ENCODE results near the gene CHRNA3. TPM values are rescaled to one million over a fixed set of nuclear protein-coding genes. Genes with fewer than 3 reads are reported as not detected.
"Not testable (repeated sequence)": the region's sequence is repeated elsewhere in the genome, so short reads cannot be mapped to it uniquely, and the experiment has no call there.

The CHRNA3 gene
- total RNA-seq, 1 donor from 2014 or later, result not detected

- peaks cover 18% of the 10 kb centered on the region for H3K27me3 Mint-ChIP-seq (ENCODE audit: low read depth)
- peaks cover 11% of the 10 kb centered on the region for H3K4me1 Mint-ChIP-seq (ENCODE audit: low read depth)
- H3K36me3 Mint-ChIP-seq (ENCODE audit: low read depth); DNase-seq (ENCODE audit: low spot score); H3K4me3 Mint-ChIP-seq (ENCODE audit: low read depth); intact Hi-C loops (cut with micrococcal nuclease); H3K9me3 Mint-ChIP-seq; H3K27ac Mint-ChIP-seq: not testable (repeated sequence)
These were observed 60.6 kb downstream of the CHRNA3 start for GRCh38 chr15:78560201-78560600.

GRCh38 chr15:78552597-78552996 is 68.2 kb downstream of the CHRNA3 start:
- Mint-ChIP-seq H3K36me3 (ENCODE audit: low read depth) (peaks cover 33% of the 10 kb centered on the region), H3K4me1 (ENCODE audit: low read depth) (no peaks in the 10 kb centered on the region), H3K27me3 (ENCODE audit: low read depth) (no peaks in the 10 kb centered on the region), H3K4me3 (ENCODE audit: low read depth) (no peak overlapping the region), H3K9me3 (no peaks in the 10 kb centered on the region), H3K27ac (no peak overlapping the region)
- intact Hi-C loops (cut with micrococcal nuclease), result no loop called here
- DNase-seq (ENCODE audit: low spot score), result no peak

- intact Hi-C loops (cut with micrococcal nuclease), result no loop called here
- DNase-seq (ENCODE audit: low spot score), result no peak
- H3K4me3 Mint-ChIP-seq (ENCODE audit: low read depth), result no peak overlapping the region
- H3K36me3 Mint-ChIP-seq (ENCODE audit: low read depth), result peaks cover 39% of the 10 kb centered on the region
- no peaks in the 10 kb centered on the region for H3K27me3 Mint-ChIP-seq (ENCODE audit: low read depth)
- no peaks in the 10 kb centered on the region for H3K4me1 Mint-ChIP-seq (ENCODE audit: low read depth)
- no peaks in the 10 kb centered on the region for H3K9me3 Mint-ChIP-seq
- no peak overlapping the region for H3K27ac Mint-ChIP-seq
These were observed 68.9 kb downstream of the CHRNA3 start for GRCh38 chr15:78551902-78552301.

- intact Hi-C loops (cut with micrococcal nuclease), result no loop called here
- H3K4me3 Mint-ChIP-seq (ENCODE audit: low read depth), result no peak overlapping the region
- peaks cover 50% of the 10 kb centered on the region for H3K36me3 Mint-ChIP-seq (ENCODE audit: low read depth)
- H3K27ac Mint-ChIP-seq, result no peak overlapping the region
- H3K9me3 Mint-ChIP-seq, result no peaks in the 10 kb centered on the region
- DNase-seq (ENCODE audit: low spot score), result no peak
- no peaks in the 10 kb centered on the region for H3K27me3 Mint-ChIP-seq (ENCODE audit: low read depth)
- H3K4me1 Mint-ChIP-seq (ENCODE audit: low read depth), result no peaks in the 10 kb centered on the region
These were observed 70.0 kb downstream of the CHRNA3 start for GRCh38 chr15:78550815-78551214.

GRCh38 chr15:78550194-78550593 is 70.6 kb downstream of the CHRNA3 start:
- Mint-ChIP-seq H3K4me1 (ENCODE audit: low read depth) (no peaks in the 10 kb centered on the region), H3K4me3 (ENCODE audit: low read depth) (no peak overlapping the region), H3K36me3 (ENCODE audit: low read depth) (peaks cover 56% of the 10 kb centered on the region), H3K9me3 (no peaks in the 10 kb centered on the region), H3K27ac (no peak overlapping the region), H3K27me3 (ENCODE audit: low read depth) (no peaks in the 10 kb centered on the region)
- DNase-seq (ENCODE audit: low spot score), result no peak
- intact Hi-C loops (cut with micrococcal nuclease), result no loop called here

Other genes starting within 250 kb of the CHRNA3 start
- 97.8 and 101 TPM in 2 replicates for gene IREB2, start 182.8 kb downstream of the CHRNA3 start, total RNA-seq
- gene HYKK, start 113.4 kb downstream of the CHRNA3 start, total RNA-seq, result 0.74 and 0.89 TPM in 2 replicates
- gene PSMA4, start 80.6 kb downstream of the CHRNA3 start, total RNA-seq, result 330 and 331 TPM in 2 replicates
- gene CHRNA5, start 55.5 kb downstream of the CHRNA3 start, total RNA-seq, result 6.5 and 7.7 TPM in 2 replicates
- not detected in 2 replicates for gene CHRNB4, start 20.2 kb upstream of the CHRNA3 start, total RNA-seq
- gene ADAMTS7, start 190.5 kb upstream of the CHRNA3 start, total RNA-seq, result 6.9 and 7.2 TPM in 2 replicates

Data from activated T-helper 2 cell treated with anti-CD3 and anti-CD28 coated beads, Interferon-gamma antibody, Interleukin-2, Interleukin-4, amounts not matched to agents 10 μg/mL and 5 μg/mL and 100 μg/mL, durations not matched to agents 14 hours and 24 hours and 36 hours (primary cell).